Lower lobe of right lung (tissue), 2 donors: ENCODE data around the gene TRMT61A. TPM values are rescaled to one million over a fixed set of nuclear protein-coding genes. Genes with fewer than 3 reads are reported as not detected.

Experiments
- ATAC-seq, 2 donors: fragments of 200-7000 bp; cut with Tn5 transposase; one replicate each; pipeline ENCODE4 v1.9.1; 2020 to 2022; ENCODE audit warnings: mild to moderate bottlenecking in 2 of 2, moderate library complexity in 2 of 2
- DNase-seq: peaks from one replicate; pipeline ENCODE4 v3.0.0-alpha.2; 2020
- H3K27ac ChIP-seq: fragments of 200-600 bp; one replicate; pipeline ENCODE4 v1.8.0; 2022
- H3K27me3 ChIP-seq: fragments of 200-600 bp; one replicate; pipeline ENCODE4 v1.8.0; 2022; ENCODE audit warnings: low read depth
- H3K36me3 ChIP-seq: fragments of 200-600 bp; one replicate; pipeline ENCODE4 v1.8.0; 2022; ENCODE audit warnings: mild to moderate bottlenecking
- H3K4me1 ChIP-seq: fragments of 200-600 bp; one replicate; pipeline ENCODE4 v1.8.0; 2022
- H3K4me3 ChIP-seq: fragments of 200-600 bp; one replicate; pipeline ENCODE4 v1.8.0; 2022; ENCODE audit warnings: mild to moderate bottlenecking
- H3K9me3 ChIP-seq: fragments of 200-600 bp; one replicate; pipeline ENCODE4 v1.8.0; 2022
- intact Hi-C: fragments of 100-400 bp; cut with DNase I; formaldehyde crosslinking; loops from one replicate; pipeline ENCODE4 v1.11.0; 2022
- total RNA-seq: library from RNA; stranded (reverse); fragmentation: NEBNext Ultra II Directional; extraction: Animal tissue kit (Norgen Biotek cat#: 25700); gene quantifications from one replicate; pipeline ENCODE4 v1.2.1, GENCODE V29; 2021
- TF ChIP-seq, protein P1 (sequence below): fragments of 200-600 bp; IDR thresholded peaks from one replicate; pipeline ENCODE4 v1.8.0; 2022; ENCODE audit warnings: antibody characterized with exemption, mild to moderate bottlenecking
- donor health status: DM: no; HTN: yes; CAD: no; lungs with severe emphysema.

Gene TRMT61A
- total RNA-seq, 1 donor from 2014 or later, result 11.0 TPM

DNA sequence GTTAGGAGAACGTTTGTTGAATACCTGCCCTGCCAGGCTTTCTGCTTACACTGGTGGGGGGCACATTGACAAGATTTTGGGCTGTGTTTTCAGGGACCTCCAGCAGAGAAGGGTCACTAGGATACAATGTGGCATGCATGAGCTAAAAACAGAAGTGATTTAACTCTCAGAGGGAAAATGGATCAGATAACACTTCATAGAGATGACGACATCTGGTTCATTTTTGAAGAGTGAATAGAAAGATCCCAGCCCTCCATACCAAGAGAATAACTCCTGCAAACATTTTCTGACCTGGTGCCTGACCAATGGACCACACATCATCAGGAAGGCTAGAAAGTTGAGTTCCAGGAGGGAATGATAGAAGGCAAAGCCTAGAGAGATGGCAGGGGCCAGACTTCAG is 40.0 kb upstream of the TRMT61A start:
- no peaks in the 10 kb centered on the region for H3K27me3 ChIP-seq
- peaks cover 94% of the 10 kb centered on the region for H3K36me3 ChIP-seq
- intact Hi-C loops, result no loop called here
- no peaks in the 10 kb centered on the region for H3K4me1 ChIP-seq
- no peak overlapping the region for H3K4me3 ChIP-seq
- H3K9me3 ChIP-seq, result no peaks in the 10 kb centered on the region
- ATAC-seq (no peak), DNase-seq (no peak)
- H3K27ac ChIP-seq, result no peak overlapping the region
- TF ChIP-seq, protein P1, sequence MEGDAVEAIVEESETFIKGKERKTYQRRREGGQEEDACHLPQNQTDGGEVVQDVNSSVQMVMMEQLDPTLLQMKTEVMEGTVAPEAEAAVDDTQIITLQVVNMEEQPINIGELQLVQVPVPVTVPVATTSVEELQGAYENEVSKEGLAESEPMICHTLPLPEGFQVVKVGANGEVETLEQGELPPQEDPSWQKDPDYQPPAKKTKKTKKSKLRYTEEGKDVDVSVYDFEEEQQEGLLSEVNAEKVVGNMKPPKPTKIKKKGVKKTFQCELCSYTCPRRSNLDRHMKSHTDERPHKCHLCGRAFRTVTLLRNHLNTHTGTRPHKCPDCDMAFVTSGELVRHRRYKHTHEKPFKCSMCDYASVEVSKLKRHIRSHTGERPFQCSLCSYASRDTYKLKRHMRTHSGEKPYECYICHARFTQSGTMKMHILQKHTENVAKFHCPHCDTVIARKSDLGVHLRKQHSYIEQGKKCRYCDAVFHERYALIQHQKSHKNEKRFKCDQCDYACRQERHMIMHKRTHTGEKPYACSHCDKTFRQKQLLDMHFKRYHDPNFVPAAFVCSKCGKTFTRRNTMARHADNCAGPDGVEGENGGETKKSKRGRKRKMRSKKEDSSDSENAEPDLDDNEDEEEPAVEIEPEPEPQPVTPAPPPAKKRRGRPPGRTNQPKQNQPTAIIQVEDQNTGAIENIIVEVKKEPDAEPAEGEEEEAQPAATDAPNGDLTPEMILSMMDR, result no peak

DNA sequence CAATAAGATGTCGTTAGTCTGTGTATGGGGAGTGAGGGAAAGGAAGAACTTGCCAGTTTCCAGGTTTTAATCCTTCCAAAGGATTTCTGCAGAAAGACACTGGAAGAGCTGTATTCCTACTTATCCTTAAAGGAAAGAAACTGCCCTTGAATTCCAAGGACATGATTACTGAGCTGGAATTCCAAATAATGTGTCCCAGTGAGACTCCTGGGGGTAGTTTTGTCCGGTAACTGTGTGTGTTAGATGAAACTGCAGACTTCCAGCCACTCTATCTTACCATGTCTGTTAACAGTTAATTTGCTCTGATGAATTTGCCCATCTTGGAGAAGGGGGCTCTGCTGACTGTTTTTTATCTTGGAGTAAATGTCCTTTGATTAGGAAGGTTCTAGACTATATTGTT is 39.4 kb upstream of the TRMT61A start:
- H3K4me3 ChIP-seq, result no peak overlapping the region
- H3K36me3 ChIP-seq, result peaks cover 94% of the 10 kb centered on the region
- H3K4me1 ChIP-seq, result no peaks in the 10 kb centered on the region
- no peaks in the 10 kb centered on the region for H3K27me3 ChIP-seq
- intact Hi-C loops, result no loop called here
- H3K27ac ChIP-seq, result no peak overlapping the region
- DNase-seq, result no peak
- H3K9me3 ChIP-seq, result no peaks in the 10 kb centered on the region
- TF ChIP-seq, protein P1, result no peak
- ATAC-seq, result no peak

DNA sequence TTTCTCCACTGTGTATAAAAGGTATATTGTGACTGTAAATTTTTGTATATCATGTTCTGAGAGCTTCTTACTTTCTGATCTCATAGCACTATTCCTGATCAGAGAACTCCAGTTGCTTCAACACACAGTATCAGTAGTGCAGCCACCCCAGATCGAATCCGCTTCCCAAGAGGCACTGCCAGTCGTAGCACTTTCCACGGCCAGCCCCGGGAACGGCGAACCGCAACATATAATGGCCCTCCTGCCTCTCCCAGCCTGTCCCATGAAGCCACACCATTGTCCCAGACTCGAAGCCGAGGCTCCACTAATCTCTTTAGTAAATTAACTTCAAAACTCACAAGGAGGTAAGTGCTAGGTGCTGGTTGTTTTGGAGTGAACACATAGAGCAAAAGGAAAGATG is 37.3 kb upstream of the TRMT61A start:
- Histone ChIP-seq H3K4me3 (no peak overlapping the region), H3K27ac (peak overlapping the region; percentile 15), H3K36me3 (peaks cover 99% of the 10 kb centered on the region), H3K9me3 (no peaks in the 10 kb centered on the region), H3K27me3 (no peaks in the 10 kb centered on the region), H3K4me1 (peaks cover 11% of the 10 kb centered on the region)
- ATAC-seq (no peak), DNase-seq (no peak)
- TF ChIP-seq, protein P1, result no peak
- intact Hi-C loops, result no loop called here

DNA sequence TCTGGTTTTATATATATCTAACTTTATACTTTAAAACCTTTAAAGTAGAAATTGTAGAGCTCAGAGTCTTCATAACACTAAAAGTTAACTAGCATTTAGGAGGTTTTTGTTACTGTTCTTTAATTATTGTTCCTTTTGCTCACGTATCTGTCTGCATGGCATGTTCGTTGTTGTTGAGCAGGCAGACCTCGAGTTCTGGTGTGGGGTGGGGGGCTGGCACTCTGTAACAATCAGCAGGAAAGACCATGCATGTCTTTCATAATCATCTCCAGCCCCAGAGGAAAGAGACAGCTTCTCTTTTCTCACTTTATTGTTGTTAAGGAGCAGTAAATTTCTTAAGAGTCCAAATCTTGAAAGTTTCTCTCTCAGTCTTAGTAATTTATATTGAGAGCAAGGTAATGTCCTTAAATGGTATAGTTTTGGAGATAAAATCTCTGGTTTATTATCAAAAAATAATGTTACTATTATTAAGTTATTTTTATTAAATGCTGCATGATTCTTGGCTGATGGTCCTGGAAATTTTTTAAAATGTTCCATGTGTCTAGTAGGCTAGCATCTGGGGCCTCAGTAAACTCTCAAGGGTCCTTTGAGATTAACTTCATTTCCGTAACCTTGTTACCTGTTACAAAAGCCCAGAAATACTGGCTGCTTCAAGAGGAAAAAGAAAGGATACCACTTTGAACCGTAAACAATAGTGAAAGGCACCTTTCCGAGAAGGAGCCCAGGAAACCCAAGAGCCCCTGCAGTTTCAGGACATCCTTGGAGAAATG is 36.7 kb upstream of the TRMT61A start:
- no peak overlapping the region for H3K4me3 ChIP-seq
- no peaks in the 10 kb centered on the region for H3K9me3 ChIP-seq
- H3K27ac ChIP-seq, result peak overlapping the region; percentile 55
- H3K27me3 ChIP-seq, result no peaks in the 10 kb centered on the region
- H3K4me1 ChIP-seq, result peaks cover 11% of the 10 kb centered on the region
- H3K36me3 ChIP-seq, result peaks cover 99% of the 10 kb centered on the region
- TF ChIP-seq, protein P1, result no peak
- DNase-seq (no peak), ATAC-seq (peak; percentile 52 to 72)
- intact Hi-C loops, result no loop called here

DNA sequence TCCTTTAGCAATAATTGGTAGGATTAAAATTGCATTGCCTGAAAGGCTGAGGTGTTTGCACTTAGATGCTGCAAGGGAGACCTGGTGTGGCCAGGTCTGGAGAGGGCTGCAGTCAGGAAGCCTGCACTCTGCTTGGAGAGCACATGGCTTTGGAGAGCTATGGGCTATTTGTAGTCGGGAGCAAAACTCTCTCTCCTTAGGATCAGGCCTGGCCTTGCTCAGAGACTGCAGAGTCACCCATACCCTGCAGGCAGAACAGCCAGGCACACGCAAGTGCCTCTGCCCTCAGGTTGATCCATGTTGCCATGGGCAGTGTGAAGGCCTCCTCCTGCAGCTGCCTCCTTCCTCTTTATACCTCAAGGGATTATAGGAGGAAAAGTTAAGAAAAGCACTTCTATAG is 33.1 kb upstream of the TRMT61A start:
- Histone ChIP-seq H3K36me3 (peaks cover 97% of the 10 kb centered on the region), H3K4me1 (peaks cover 19% of the 10 kb centered on the region), H3K9me3 (no peaks in the 10 kb centered on the region), H3K27me3 (no peaks in the 10 kb centered on the region), H3K4me3 (no peak overlapping the region), H3K27ac (no peak overlapping the region)
- peak in 1 of 2 donors; percentile 21 for ATAC-seq
- DNase-seq, result no peak
- TF ChIP-seq, protein P1, result no peak
- intact Hi-C loops, result no loop called here
